ENCODE results near the gene TRDN.

DNA sequence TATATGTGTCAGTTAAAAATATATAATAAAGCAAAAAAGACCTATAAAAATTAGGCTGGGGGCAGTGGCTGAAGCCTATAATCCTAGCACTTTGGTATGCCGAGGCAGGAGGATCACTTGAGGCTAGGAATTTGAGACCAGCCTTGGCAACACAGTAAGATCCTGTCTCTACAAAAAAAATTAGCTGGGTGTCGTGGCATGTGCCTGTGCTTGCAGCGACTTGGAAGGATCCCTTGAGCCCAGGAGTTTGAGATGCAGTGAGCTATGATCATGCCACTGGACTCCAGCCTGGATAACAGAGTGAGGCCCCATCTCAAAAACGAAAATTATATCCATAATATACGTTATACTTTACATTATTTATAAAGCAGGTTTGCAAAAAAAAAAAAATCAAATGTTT lies 20.7 kb downstream of the TRDN start:
- TF ChIP-seq, protein P1, sequence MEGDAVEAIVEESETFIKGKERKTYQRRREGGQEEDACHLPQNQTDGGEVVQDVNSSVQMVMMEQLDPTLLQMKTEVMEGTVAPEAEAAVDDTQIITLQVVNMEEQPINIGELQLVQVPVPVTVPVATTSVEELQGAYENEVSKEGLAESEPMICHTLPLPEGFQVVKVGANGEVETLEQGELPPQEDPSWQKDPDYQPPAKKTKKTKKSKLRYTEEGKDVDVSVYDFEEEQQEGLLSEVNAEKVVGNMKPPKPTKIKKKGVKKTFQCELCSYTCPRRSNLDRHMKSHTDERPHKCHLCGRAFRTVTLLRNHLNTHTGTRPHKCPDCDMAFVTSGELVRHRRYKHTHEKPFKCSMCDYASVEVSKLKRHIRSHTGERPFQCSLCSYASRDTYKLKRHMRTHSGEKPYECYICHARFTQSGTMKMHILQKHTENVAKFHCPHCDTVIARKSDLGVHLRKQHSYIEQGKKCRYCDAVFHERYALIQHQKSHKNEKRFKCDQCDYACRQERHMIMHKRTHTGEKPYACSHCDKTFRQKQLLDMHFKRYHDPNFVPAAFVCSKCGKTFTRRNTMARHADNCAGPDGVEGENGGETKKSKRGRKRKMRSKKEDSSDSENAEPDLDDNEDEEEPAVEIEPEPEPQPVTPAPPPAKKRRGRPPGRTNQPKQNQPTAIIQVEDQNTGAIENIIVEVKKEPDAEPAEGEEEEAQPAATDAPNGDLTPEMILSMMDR (conservative IDR thresholded peaks at IDR 0.05; ENCODE audit: low read length) = no peak
- TF ChIP-seq EZH2phosphoT487 (IDR thresholded peaks at IDR 0.05; ENCODE audit: borderline replicate concordance) = no peak
